Non-pigmented ciliary epithelial cell (primary cell): Measurements from ENCODE around the gene ACSL1.

Experiments used
- DNase-seq: peaks from one replicate; pipeline ENCODE4 v3.0.0-alpha.2; 2010; ENCODE audit warnings: low read depth

The ACSL1 gene

GRCh38 chr4:184810720-184811119 lies 15.0 kb downstream of the ACSL1 start:
- no peak for DNase-seq

DNA sequence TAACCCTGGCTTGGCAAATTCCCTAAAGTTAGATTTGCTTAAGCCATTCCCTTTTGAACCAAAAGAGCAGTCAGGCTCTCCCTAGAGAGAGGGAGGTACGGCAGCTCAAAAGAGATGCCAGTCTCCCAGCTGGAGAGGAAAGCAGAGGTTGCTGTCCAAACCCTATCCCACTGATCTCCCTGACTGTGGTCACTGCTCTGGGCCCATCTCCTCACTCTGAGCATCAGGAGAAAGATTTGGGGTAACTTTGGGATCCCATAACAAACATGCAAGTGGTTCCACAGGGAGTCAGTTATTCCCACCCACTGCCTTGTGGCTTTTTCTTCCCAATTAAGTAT lies 17.1 kb downstream of the ACSL1 start:
- DNase-seq, result no peak

- no peak for DNase-seq
Measured at GRCh38 chr4:184807797-184808712, 17.7 kb downstream of the ACSL1 start.

- no peak for DNase-seq
Measured at GRCh38 chr4:184807256-184807655, 18.5 kb downstream of the ACSL1 start.

DNA sequence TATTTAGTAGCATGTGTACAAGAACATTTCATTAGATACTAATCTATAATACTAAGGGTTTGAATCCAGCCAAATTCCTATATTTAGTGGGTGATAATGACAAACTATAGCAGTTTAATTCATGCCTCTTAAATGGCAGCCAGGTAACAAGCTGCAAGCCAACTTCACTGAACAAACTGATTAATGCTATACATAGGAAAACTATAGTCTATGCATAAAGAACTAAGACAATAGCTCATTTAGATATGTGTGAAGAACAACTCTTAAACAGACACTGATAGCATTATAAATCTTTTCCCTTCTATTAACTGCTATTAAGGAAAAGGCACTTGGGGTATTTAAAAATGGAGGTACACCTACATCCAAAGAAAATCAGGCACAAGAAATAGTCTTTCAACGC lies 19.1 kb downstream of the ACSL1 start:
- no peak for DNase-seq

DNA sequence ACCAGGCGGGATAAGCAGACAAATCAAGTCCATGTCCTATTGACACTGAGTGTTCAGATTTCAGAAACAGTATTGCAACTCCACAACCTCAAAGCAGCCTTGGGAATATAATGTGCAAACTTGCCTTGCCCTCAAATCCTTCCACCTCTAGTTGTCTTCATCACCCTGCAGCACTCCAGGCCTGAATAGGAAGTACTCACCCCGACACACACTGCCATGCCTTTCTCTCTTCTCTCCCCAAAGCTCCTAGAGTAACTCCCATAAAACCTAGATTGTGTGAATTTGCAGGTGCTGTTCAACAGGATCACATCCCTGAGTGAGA lies 19.6 kb downstream of the ACSL1 start:
- no peak for DNase-seq

DNA sequence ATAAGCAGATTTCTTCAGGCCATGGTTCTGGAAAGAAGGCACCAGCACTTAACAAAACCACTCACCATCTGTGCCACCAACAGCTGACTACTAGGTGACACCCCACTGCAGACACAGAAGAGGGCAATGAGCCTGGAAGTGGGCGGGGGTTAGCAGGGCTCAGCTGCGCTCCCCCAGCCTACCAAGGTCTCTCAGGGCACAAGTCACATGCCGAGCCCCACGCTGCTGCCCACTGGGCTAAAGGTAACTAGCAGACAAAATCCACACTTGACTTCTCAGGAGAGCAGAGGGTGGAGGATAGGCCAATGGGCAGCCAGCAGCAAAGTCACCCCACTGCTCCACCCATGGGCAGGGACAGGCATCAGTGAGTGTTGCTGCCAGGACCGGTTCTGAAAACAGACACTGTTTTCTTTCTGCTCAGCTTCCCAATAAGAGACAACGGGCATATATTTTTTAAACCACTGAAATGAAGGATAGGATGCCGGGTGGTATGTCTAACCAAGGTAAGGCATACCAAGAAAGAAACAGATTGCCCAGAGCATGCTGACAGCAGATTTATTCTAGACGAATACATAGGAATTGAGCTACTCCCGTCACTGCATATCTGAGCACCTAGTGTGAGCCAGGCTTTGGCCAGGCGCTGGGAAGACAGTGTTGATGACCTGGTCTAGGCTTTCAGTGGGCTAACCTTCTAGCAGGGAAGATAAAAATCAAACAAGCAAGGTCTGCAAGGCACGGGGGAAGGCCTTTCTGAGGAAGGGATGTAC lies 20.1 kb downstream of the ACSL1 start:
- no peak for DNase-seq

GRCh38 chr4:184804621-184805020 lies 21.1 kb downstream of the ACSL1 start:
- no peak for DNase-seq

- DNase-seq, result no peak
Measured at GRCh38 chr4:184803874-184804273, 21.9 kb downstream of the ACSL1 start.

GRCh38 chr4:184803133-184803532 lies 22.6 kb downstream of the ACSL1 start:
- no peak for DNase-seq

- no peak for DNase-seq
Measured at GRCh38 chr4:184802697-184803015, 23.1 kb downstream of the ACSL1 start.

GRCh38 chr4:184801781-184802696 lies 23.7 kb downstream of the ACSL1 start:
- DNase-seq, result no peak

GRCh38 chr4:184798504-184798903 lies 27.3 kb downstream of the ACSL1 start:
- DNase-seq, result no peak

- no peak for DNase-seq
Measured at GRCh38 chr4:184796906-184797305, 28.9 kb downstream of the ACSL1 start.

DNA sequence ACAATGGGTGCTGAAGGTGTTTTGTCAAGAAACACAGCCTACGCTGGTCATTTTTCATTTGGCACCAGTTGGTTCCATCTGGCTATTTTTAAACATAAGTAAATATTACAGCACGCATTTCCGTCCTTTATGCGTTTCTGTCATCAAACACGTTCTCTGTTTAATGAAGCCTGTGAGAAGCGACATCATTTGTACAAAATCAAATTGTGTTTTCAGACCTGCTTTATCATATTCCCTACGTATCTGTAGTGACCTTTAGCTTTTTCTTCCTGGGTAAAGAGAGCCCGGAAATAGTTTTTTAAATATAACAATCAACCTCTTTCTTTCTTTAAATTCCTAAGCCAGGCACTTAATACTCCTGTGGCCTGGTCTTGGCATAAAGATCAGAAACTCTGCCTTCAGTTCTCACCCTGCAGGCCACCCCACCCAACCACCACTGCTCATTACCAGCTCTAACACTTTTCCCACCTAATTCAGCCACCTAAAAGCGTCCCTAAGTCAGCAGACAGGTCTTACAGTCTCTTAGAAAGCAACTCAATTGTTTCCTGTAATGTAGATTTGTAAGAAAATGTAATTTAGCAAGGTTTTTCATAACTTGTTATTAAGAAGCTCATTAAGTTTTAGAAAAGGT lies 30.4 kb downstream of the ACSL1 start:
- no peak for DNase-seq

GRCh38 chr4:184794470-184794869 lies 31.3 kb downstream of the ACSL1 start:
- no peak for DNase-seq

- no peak for DNase-seq
Measured at GRCh38 chr4:184793735-184794355, 31.9 kb downstream of the ACSL1 start.

DNA sequence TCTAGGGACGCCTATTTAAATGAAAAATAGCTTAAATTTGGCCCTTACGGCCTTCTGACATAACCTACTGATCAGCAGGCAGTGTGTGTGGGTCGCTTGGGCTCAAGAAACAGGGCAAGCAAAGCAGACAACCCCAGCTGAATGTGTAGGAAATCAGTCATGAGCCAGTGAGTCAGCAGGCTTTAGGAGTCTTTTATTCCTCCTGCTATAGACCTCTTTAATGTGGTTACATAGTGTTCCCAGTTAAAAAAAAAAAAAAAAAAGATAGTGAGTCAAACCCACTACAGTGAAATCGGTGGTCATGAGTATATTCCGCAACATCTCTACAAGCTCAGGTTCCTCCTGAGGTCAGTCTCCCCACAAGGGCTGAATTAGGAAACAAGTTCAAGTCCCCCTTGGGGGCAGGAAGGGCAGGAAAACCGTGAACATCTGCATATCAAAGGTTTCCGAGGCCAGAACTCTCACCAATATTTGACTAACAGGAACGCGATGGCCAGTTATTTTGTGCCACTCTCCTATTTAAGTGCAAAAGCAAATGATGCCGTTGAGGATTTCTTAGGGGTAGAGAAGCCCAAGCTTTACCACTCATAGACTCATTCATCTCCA lies 32.7 kb downstream of the ACSL1 start:
- peak; percentile 92 for DNase-seq

GRCh38 chr4:184792334-184792733 lies 33.4 kb downstream of the ACSL1 start:
- no peak for DNase-seq

- DNase-seq, result no peak
Measured at GRCh38 chr4:184790826-184791225, 34.9 kb downstream of the ACSL1 start.
